Activated gamma-delta T cell treated with anti-CD3 and anti-CD28 coated beads, Interleukin-2, amount 50 U/mL, for 16 hours (primary cell): ENCODE measurements around the gene ZFPM1.

Experiments
- DNase-seq: peaks from one replicate; pipeline ENCODE4 v3.0.0-alpha.2; 2020; ENCODE audit warnings: low read depth

Gene ZFPM1

GRCh38 chr16:88568710-88569613 is 115.9 kb downstream of the ZFPM1 start:
- DNase-seq: no peak

GRCh38 chr16:88569614-88569984 is 116.5 kb downstream of the ZFPM1 start:
- no peak for DNase-seq

GRCh38 chr16:88569985-88570690 is 117.1 kb downstream of the ZFPM1 start, which contains the start of gene ZC3H18:
ZC3H18 (plus strand) TSS chr16:88570403; CDS start chr16:88577124, 6,721 bp downstream.
- DNase-seq: peak; percentile 97

- DNase-seq: no peak
These were observed 117.6 kb downstream of the ZFPM1 start for GRCh38 chr16:88570691-88571092.

- DNase-seq: no peak
These were observed 122.2 kb downstream of the ZFPM1 start for GRCh38 chr16:88575251-88575650.

- no peak for DNase-seq
These were observed 123.2 kb downstream of the ZFPM1 start for GRCh38 chr16:88576307-88576706.

GRCh38 chr16:88577166-88577565 is 124.1 kb downstream of the ZFPM1 start:
- no peak for DNase-seq

- DNase-seq: no peak
These were observed 125.6 kb downstream of the ZFPM1 start for GRCh38 chr16:88578446-88579313.

GRCh38 chr16:88580371-88580770 is 127.3 kb downstream of the ZFPM1 start:
- DNase-seq: no peak

GRCh38 chr16:88581033-88581432 is 128.0 kb downstream of the ZFPM1 start:
- no peak for DNase-seq

GRCh38 chr16:88582912-88583575 is 130.0 kb downstream of the ZFPM1 start:
- no peak for DNase-seq

- no peak for DNase-seq
These were observed 131.6 kb downstream of the ZFPM1 start for GRCh38 chr16:88584676-88585075.

GRCh38 chr16:88585269-88585668 is 132.2 kb downstream of the ZFPM1 start:
- DNase-seq: no peak

- no peak for DNase-seq
These were observed 133.0 kb downstream of the ZFPM1 start for GRCh38 chr16:88585927-88586581.
